ENCODE measurements around the gene RNPC3.

Gene RNPC3

DNA sequence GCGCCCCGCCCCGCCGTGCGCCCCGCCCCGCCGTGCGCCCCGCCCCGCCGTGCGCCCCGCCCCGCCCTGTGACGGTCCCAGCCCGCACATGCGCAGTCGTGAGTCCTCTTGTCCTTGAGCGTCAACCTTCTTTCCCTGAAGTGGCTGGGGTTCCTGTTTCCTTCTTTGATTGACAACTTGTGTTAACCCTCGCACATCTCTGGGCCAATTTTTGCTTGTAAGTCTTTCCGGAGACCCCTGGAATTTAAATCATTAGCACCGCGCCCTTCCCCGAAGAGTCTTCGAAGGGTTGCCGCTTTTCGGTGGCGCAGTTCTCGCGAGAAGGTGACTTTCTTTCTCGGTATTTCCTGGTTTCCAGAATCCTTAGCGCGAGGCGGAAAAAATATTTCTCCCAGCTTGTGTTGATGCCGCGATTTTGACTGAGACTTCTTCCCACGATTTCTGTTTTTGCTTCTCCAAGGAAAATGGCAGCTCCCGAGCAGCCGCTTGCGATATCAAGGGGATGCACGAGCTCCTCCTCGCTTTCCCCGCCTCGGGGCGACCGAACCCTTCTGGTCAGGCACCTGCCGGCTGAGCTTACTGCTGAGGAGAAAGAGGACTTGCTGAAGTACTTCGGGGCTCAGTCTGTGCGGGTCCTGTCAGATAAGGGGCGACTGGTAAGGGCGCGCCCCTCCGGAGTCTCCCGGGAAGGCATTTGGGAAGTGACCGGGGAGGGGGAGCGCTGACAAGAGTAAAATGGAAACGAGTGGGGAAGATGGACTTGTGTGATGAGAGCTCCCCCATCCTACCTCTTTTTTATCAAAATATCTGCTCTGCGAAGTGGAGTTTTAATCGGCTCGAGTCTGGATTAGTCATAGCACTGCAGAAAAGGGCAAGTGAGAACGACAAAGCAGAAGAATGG lies at the start of gene RNPC3:
Gene RNPC3 (plus strand): TSS at position 93 of the 901 bp plus-strand sequence. CDS start 372 bp downstream, at position 465.
- no peaks in the 10 kb centered on the region for H3K9me3 ChIP-seq (ENCODE audit: control insufficient read depth in 1 of 2, low read length in 2 of 2)
- H3K4me1 ChIP-seq (ENCODE audit: control insufficient read depth in 1 of 2, insufficient read depth in 2 of 2, low read length in 2 of 2), result peaks cover 22 to 35% of the 10 kb centered on the region in 2 donors
- H3K4me3 ChIP-seq (ENCODE audit: low read depth in 1 of 2, low read length in 2 of 2), result peak within 1 kb of the TSS; percentile 87 to 95
- peak within 1 kb of the TSS; percentile 96 for H3K27ac ChIP-seq (ENCODE audit: low read depth, low read length)
- H3K27me3 ChIP-seq (ENCODE audit: control insufficient read depth in 1 of 2, insufficient read depth in 2 of 2, low read length in 2 of 2), result no peaks in the 10 kb centered on the region
- peak within 1 kb of the TSS; percentile 76 to 98 for H3K9ac ChIP-seq (ENCODE audit: low read depth in 1 of 2, low read length in 2 of 2)
- peaks cover 8 to 11% of the 10 kb centered on the region in 2 donors for H3K36me3 ChIP-seq (ENCODE audit: control insufficient read depth in 1 of 2, insufficient read depth in 2 of 2, low read length in 2 of 2)

GRCh38 chr1:103477101-103477500 lies 48.4 kb upstream of the RNPC3 start:
- H3K27ac ChIP-seq (ENCODE audit: low read depth, low read length), result no peak overlapping the region
- no peak overlapping the region for H3K9ac ChIP-seq (ENCODE audit: low read depth in 1 of 2, low read length in 2 of 2)
- H3K4me3 ChIP-seq (ENCODE audit: low read depth in 1 of 2, low read length in 2 of 2), result no peak overlapping the region
- no peaks in the 10 kb centered on the region for H3K27me3 ChIP-seq (ENCODE audit: control insufficient read depth in 1 of 2, insufficient read depth in 2 of 2, low read length in 2 of 2)
- H3K9me3 ChIP-seq (ENCODE audit: control insufficient read depth in 1 of 2, low read length in 2 of 2), result no peaks in the 10 kb centered on the region
- H3K4me1 ChIP-seq (ENCODE audit: control insufficient read depth in 1 of 2, insufficient read depth in 2 of 2, low read length in 2 of 2), result no peaks in the 10 kb centered on the region
- no peaks in the 10 kb centered on the region for H3K36me3 ChIP-seq (ENCODE audit: control insufficient read depth in 1 of 2, insufficient read depth in 2 of 2, low read length in 2 of 2)

- Histone ChIP-seq H3K9ac (ENCODE audit: low read depth in 1 of 2, low read length in 2 of 2) (no peak overlapping the region), H3K36me3 (ENCODE audit: control insufficient read depth in 1 of 2, insufficient read depth in 2 of 2, low read length in 2 of 2) (no peaks in the 10 kb centered on the region), H3K4me1 (ENCODE audit: control insufficient read depth in 1 of 2, insufficient read depth in 2 of 2, low read length in 2 of 2) (no peaks in the 10 kb centered on the region), H3K27me3 (ENCODE audit: control insufficient read depth in 1 of 2, insufficient read depth in 2 of 2, low read length in 2 of 2) (no peaks in the 10 kb centered on the region), H3K9me3 (ENCODE audit: control insufficient read depth in 1 of 2, low read length in 2 of 2) (no peaks in the 10 kb centered on the region), H3K27ac (ENCODE audit: low read depth, low read length) (no peak overlapping the region), H3K4me3 (ENCODE audit: low read depth in 1 of 2, low read length in 2 of 2) (no peak overlapping the region)
Observed at GRCh38 chr1:103489935-103490334, 35.6 kb upstream of the RNPC3 start.

DNA sequence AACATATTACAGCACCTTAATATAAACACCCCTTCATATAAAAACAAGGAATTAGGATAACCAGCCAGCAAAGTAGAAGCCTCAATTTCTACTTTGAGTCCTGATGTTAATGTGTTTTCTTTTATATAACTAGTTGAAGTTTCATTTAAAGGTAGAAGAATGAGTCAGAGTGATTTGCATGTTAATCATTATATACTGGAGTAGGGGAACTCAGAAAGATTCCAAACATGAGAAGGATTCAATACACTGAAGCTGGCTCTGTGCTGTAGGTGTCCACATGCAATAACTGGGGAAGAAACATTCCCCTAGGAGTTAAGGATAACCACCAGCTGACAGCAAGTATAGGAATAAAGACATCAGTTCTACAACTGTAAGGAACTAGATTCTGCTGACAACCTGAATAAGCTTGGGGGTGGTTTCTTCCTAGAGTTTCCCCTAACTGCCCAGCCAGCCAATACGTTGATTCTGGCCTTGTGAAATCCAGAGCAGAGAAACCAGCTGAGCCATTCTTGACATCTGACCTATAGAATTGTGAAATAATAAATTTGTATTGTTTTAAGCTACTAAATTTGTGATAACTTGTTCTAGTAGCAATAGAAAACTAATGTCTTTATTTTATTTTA lies 33.4 kb upstream of the RNPC3 start:
- no peaks in the 10 kb centered on the region for H3K9me3 ChIP-seq (ENCODE audit: control insufficient read depth in 1 of 2, low read length in 2 of 2)
- H3K4me3 ChIP-seq (ENCODE audit: low read depth in 1 of 2, low read length in 2 of 2), result no peak overlapping the region
- no peak overlapping the region for H3K27ac ChIP-seq (ENCODE audit: low read depth, low read length)
- no peaks in the 10 kb centered on the region for H3K4me1 ChIP-seq (ENCODE audit: control insufficient read depth in 1 of 2, insufficient read depth in 2 of 2, low read length in 2 of 2)
- H3K27me3 ChIP-seq (ENCODE audit: control insufficient read depth in 1 of 2, insufficient read depth in 2 of 2, low read length in 2 of 2), result no peaks in the 10 kb centered on the region
- H3K36me3 ChIP-seq (ENCODE audit: control insufficient read depth in 1 of 2, insufficient read depth in 2 of 2, low read length in 2 of 2), result no peaks in the 10 kb centered on the region
- no peak overlapping the region for H3K9ac ChIP-seq (ENCODE audit: low read depth in 1 of 2, low read length in 2 of 2)

GRCh38 chr1:103496014-103496635 lies 29.4 kb upstream of the RNPC3 start:
- Histone ChIP-seq H3K4me1 (ENCODE audit: control insufficient read depth in 1 of 2, insufficient read depth in 2 of 2, low read length in 2 of 2) (no peaks in the 10 kb centered on the region), H3K9me3 (ENCODE audit: control insufficient read depth in 1 of 2, low read length in 2 of 2) (no peaks in the 10 kb centered on the region), H3K9ac (ENCODE audit: low read depth in 1 of 2, low read length in 2 of 2) (no peak overlapping the region), H3K4me3 (ENCODE audit: low read depth in 1 of 2, low read length in 2 of 2) (no peak overlapping the region), H3K36me3 (ENCODE audit: control insufficient read depth in 1 of 2, insufficient read depth in 2 of 2, low read length in 2 of 2) (no peaks in the 10 kb centered on the region), H3K27ac (ENCODE audit: low read depth, low read length) (no peak overlapping the region), H3K27me3 (ENCODE audit: control insufficient read depth in 1 of 2, insufficient read depth in 2 of 2, low read length in 2 of 2) (no peaks in the 10 kb centered on the region)

DNA sequence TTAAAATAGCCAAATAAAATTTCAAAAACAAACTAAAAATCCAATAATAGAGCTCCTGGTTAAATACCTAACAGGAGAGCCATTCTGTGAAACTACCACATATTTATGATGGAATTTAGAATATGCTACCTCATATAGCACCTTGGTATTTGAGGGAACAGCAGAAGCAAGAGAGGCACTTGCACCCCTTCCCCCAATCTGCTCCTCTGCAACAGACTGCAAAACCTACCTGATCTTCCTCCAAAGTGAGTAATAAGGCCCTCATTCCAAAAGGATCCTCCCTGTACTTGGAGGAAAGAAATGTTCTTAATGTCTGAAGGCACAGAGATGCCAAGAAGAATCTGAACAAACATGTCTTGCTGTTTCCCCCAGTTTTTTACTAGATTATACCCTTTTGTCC lies 28.1 kb upstream of the RNPC3 start:
- H3K9me3 ChIP-seq (ENCODE audit: control insufficient read depth in 1 of 2, low read length in 2 of 2), result no peaks in the 10 kb centered on the region
- H3K4me3 ChIP-seq (ENCODE audit: low read depth in 1 of 2, low read length in 2 of 2), result no peak overlapping the region
- H3K27ac ChIP-seq (ENCODE audit: low read depth, low read length), result no peak overlapping the region
- no peak overlapping the region for H3K9ac ChIP-seq (ENCODE audit: low read depth in 1 of 2, low read length in 2 of 2)
- no peaks in the 10 kb centered on the region for H3K36me3 ChIP-seq (ENCODE audit: control insufficient read depth in 1 of 2, insufficient read depth in 2 of 2, low read length in 2 of 2)
- no peaks in the 10 kb centered on the region for H3K27me3 ChIP-seq (ENCODE audit: control insufficient read depth in 1 of 2, insufficient read depth in 2 of 2, low read length in 2 of 2)
- H3K4me1 ChIP-seq (ENCODE audit: control insufficient read depth in 1 of 2, insufficient read depth in 2 of 2, low read length in 2 of 2), result no peaks in the 10 kb centered on the region

DNA sequence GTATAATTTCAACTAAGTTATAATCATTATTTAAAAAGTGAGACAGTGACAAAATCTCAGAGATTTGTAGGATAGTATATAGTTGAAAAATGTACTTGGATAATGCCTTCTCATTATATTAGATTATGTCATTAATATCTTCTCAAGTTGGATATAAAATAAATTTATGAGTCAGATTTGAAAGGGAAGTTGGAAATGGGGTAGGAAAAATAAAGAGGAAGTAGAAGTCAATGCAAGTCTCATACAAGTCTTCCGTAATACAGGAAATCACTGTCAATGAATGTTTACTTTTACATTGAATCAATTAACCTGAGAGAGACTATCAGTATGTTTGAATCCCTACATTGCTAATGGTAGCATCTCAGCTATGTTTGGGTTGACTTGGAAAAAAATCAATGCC lies 16.2 kb upstream of the RNPC3 start:
- no peaks in the 10 kb centered on the region for H3K27me3 ChIP-seq (ENCODE audit: control insufficient read depth in 1 of 2, insufficient read depth in 2 of 2, low read length in 2 of 2)
- no peaks in the 10 kb centered on the region for H3K36me3 ChIP-seq (ENCODE audit: control insufficient read depth in 1 of 2, insufficient read depth in 2 of 2, low read length in 2 of 2)

DNA sequence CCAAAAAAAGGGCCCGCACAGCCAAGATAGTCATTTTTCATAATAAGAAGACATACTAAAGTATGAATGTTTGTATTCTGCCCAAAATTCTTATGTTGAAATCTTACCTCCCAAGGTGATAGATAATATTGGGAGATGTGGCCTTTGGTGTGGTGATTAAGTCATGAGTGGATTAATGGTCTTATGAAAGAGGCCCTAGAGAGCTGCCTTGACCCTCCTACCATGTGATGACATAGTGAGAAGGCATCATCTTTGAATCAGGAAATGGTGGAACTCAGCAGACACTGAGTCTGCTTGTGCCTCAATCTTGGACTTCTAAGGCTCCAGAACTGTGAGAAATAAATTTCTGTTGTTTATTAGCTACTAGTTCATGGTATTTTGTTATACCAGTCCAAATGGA lies 11.8 kb upstream of the RNPC3 start:
- no peaks in the 10 kb centered on the region for H3K27me3 ChIP-seq (ENCODE audit: control insufficient read depth in 1 of 2, insufficient read depth in 2 of 2, low read length in 2 of 2)
- H3K4me3 ChIP-seq (ENCODE audit: low read depth in 1 of 2, low read length in 2 of 2), result no peak overlapping the region
- no peaks in the 10 kb centered on the region for H3K36me3 ChIP-seq (ENCODE audit: control insufficient read depth in 1 of 2, insufficient read depth in 2 of 2, low read length in 2 of 2)
- H3K9me3 ChIP-seq (ENCODE audit: control insufficient read depth in 1 of 2, low read length in 2 of 2), result no peaks in the 10 kb centered on the region
- no peak overlapping the region for H3K9ac ChIP-seq (ENCODE audit: low read depth in 1 of 2, low read length in 2 of 2)
- no peak overlapping the region for H3K27ac ChIP-seq (ENCODE audit: low read depth, low read length)
- H3K4me1 ChIP-seq (ENCODE audit: control insufficient read depth in 1 of 2, insufficient read depth in 2 of 2, low read length in 2 of 2), result no peaks in the 10 kb centered on the region

More for the DNA sequence above, 16.2 kb upstream of the RNPC3 start:
- no peak overlapping the region for H3K4me3 ChIP-seq (ENCODE audit: low read depth in 1 of 2, low read length in 2 of 2)
- no peaks in the 10 kb centered on the region for H3K4me1 ChIP-seq (ENCODE audit: control insufficient read depth in 1 of 2, insufficient read depth in 2 of 2, low read length in 2 of 2)
- H3K27ac ChIP-seq (ENCODE audit: low read depth, low read length), result no peak overlapping the region
- no peaks in the 10 kb centered on the region for H3K9me3 ChIP-seq (ENCODE audit: control insufficient read depth in 1 of 2, low read length in 2 of 2)
- H3K9ac ChIP-seq (ENCODE audit: low read depth in 1 of 2, low read length in 2 of 2), result no peak overlapping the region

DNA sequence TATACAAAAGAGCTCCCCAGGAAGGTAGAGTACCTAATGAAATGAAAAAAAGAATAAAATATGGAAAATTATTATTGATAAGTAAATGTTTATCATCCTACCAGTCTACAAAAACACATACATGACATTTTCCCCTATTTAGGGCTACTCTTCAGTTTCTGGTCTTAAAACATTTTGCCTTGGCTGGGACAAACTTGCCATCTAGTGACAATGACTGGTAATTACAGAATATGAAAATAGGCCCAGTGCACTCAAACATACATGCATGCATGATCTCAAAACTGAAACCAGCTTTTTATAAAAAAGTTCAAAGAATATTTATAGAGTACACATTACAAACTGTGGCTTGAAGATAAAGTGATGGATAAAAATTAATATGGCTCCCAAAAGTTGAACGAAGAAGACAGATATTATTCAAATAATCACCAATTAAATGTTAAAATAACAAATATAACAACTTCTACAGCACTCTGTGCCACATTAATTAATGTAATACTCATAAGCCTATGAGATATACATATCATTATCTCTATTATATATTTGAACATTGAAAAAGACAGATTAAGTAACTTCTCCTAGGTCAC lies 10.5 kb upstream of the RNPC3 start:
- H3K9me3 ChIP-seq (ENCODE audit: control insufficient read depth in 1 of 2, low read length in 2 of 2), result no peaks in the 10 kb centered on the region
- no peak overlapping the region for H3K9ac ChIP-seq (ENCODE audit: low read depth in 1 of 2, low read length in 2 of 2)
- no peak overlapping the region for H3K27ac ChIP-seq (ENCODE audit: low read depth, low read length)
- no peaks in the 10 kb centered on the region for H3K4me1 ChIP-seq (ENCODE audit: control insufficient read depth in 1 of 2, insufficient read depth in 2 of 2, low read length in 2 of 2)
- no peak overlapping the region for H3K4me3 ChIP-seq (ENCODE audit: low read depth in 1 of 2, low read length in 2 of 2)
- H3K36me3 ChIP-seq (ENCODE audit: control insufficient read depth in 1 of 2, insufficient read depth in 2 of 2, low read length in 2 of 2), result no peaks in the 10 kb centered on the region
- no peaks in the 10 kb centered on the region for H3K27me3 ChIP-seq (ENCODE audit: control insufficient read depth in 1 of 2, insufficient read depth in 2 of 2, low read length in 2 of 2)

DNA sequence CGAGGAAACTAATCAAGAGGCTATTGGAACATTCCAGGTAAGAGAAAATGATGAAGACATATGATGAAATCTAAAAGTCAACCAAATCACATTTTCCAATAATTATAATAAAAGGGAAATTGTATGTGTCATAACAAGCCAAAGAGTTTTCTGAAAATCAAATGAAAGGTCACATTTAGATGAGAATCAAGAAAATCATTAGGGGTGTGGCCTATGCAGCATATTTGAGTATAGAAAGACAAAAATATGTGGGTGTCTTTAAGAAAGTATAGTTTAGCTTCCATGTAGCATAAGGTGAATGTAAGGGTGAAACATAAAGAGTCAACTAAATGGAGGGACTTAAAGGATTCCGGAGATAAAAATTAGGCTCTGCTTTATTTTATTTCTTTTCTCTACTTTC lies 9.2 kb upstream of the RNPC3 start:
- no peak overlapping the region for H3K9ac ChIP-seq (ENCODE audit: low read depth in 1 of 2, low read length in 2 of 2)
- no peaks in the 10 kb centered on the region for H3K36me3 ChIP-seq (ENCODE audit: control insufficient read depth in 1 of 2, insufficient read depth in 2 of 2, low read length in 2 of 2)
- H3K9me3 ChIP-seq (ENCODE audit: control insufficient read depth in 1 of 2, low read length in 2 of 2), result no peaks in the 10 kb centered on the region
- H3K4me3 ChIP-seq (ENCODE audit: low read depth in 1 of 2, low read length in 2 of 2), result no peak overlapping the region
- no peaks in the 10 kb centered on the region for H3K27me3 ChIP-seq (ENCODE audit: control insufficient read depth in 1 of 2, insufficient read depth in 2 of 2, low read length in 2 of 2)
- no peak overlapping the region for H3K27ac ChIP-seq (ENCODE audit: low read depth, low read length)
- no peaks in the 10 kb centered on the region for H3K4me1 ChIP-seq (ENCODE audit: control insufficient read depth in 1 of 2, insufficient read depth in 2 of 2, low read length in 2 of 2)

Measured in duodenal mucosa (tissue), 2 donors.